ENCODE measurements around the gene MED4. TPM values are rescaled to one million over a fixed set of nuclear protein-coding genes. Genes with fewer than 3 reads are reported as not detected.

Gene MED4
- 51.1 TPM for polyA plus RNA-seq (ENCODE audit: insufficient read length)

- DNase-seq: peak; percentile 97
These were observed at the start of gene MED4 for GRCh38 chr13:48094781-48095502. TSS of gene MED4 (minus strand) at chr13:48095104. CDS start at chr13:48095078, 26 bp downstream.

- DNase-seq: peak; percentile 58
These were observed 49.6 kb upstream of the MED4 start for GRCh38 chr13:48144413-48145035.

GRCh38 chr13:48142436-48142835, 47.5 kb upstream of the MED4 start:
- DNase-seq: no peak

- DNase-seq: no peak
These were observed 43.4 kb upstream of the MED4 start for GRCh38 chr13:48138270-48138669.

- no peak for DNase-seq
These were observed 38.1 kb upstream of the MED4 start for GRCh38 chr13:48132961-48133360.

- no peak for DNase-seq
These were observed 36.6 kb upstream of the MED4 start for GRCh38 chr13:48131533-48131932.

- peak; percentile 60 for DNase-seq
These were observed 32.3 kb upstream of the MED4 start for GRCh38 chr13:48126944-48127830.

- peak; percentile 48 for DNase-seq
These were observed 30.9 kb upstream of the MED4 start for GRCh38 chr13:48125794-48126228.

GRCh38 chr13:48123812-48124211, 28.9 kb upstream of the MED4 start:
- no peak for DNase-seq

GRCh38 chr13:48121733-48122132, 26.8 kb upstream of the MED4 start:
- DNase-seq: no peak

- DNase-seq: no peak
These were observed 25.3 kb upstream of the MED4 start for GRCh38 chr13:48120241-48120640.

GRCh38 chr13:48118030-48118429, 23.1 kb upstream of the MED4 start:
- no peak for DNase-seq

- no peak for DNase-seq
These were observed 21.9 kb upstream of the MED4 start for GRCh38 chr13:48116808-48117207.

- DNase-seq: no peak
These were observed 18.8 kb upstream of the MED4 start for GRCh38 chr13:48113756-48114130.

GRCh38 chr13:48112896-48113755, 18.2 kb upstream of the MED4 start:
- DNase-seq: no peak

GRCh38 chr13:48110931-48111721, 16.2 kb upstream of the MED4 start:
- DNase-seq: no peak

- DNase-seq: no peak
These were observed 15.4 kb upstream of the MED4 start for GRCh38 chr13:48110132-48110868.

GRCh38 chr13:48108106-48108505, 13.2 kb upstream of the MED4 start:
- no peak for DNase-seq

GRCh38 chr13:48097793-48098192, 2.9 kb upstream of the MED4 start:
- DNase-seq: no peak

GRCh38 chr13:48096670-48097069, 1.8 kb upstream of the MED4 start:
- no peak for DNase-seq

- DNase-seq: peak; percentile 11
These were observed 512 bp downstream of the MED4 start for GRCh38 chr13:48094404-48094780.

Data from hindlimb muscle (tissue), 1 donor.